MM.1S (cell line): ENCODE data around the gene PRG3.

Source experiments
- DNase-seq: peaks from one replicate; pipeline ENCODE4 v3.0.0-alpha.2; 2015
- H2AFZ ChIP-seq: fragments of 300-600 bp; sonication (generic); 2 replicates; pipeline ENCODE4 v1.6.0; 2016; ENCODE audit warnings: antibody characterized with exemption, low read length
- H3F3A ChIP-seq: fragments of 300-600 bp; sonication (generic); 2 replicates; pipeline ENCODE4 v1.6.1; 2016; ENCODE audit warnings: mild to moderate bottlenecking, antibody characterized with exemption, low read length, moderate library complexity, mixed read lengths; ENCODE audit not compliant: insufficient read depth
- H3K27ac ChIP-seq: fragments of 300-600 bp; sonication (generic); 2 replicates; pipeline ENCODE4 v1.5.1; 2016; ENCODE audit warnings: mild to moderate bottlenecking, low read length
- H3K27me3 ChIP-seq: fragments of 300-600 bp; sonication (generic); replicated peaks from 2 replicates; pipeline ENCODE4 v1.6.0; 2016; ENCODE audit warnings: low read length; ENCODE audit not compliant: insufficient read depth
- H3K36me3 ChIP-seq: fragments of 300-600 bp; sonication (generic); replicated peaks from 2 replicates; pipeline ENCODE4 v1.6.1; 2016; ENCODE audit warnings: mild to moderate bottlenecking, low read length, mixed read lengths; ENCODE audit not compliant: insufficient read depth
- H3K4me1 ChIP-seq: fragments of 300-600 bp; sonication (generic); 2 replicates; pipeline ENCODE4 v1.6.1; 2016; ENCODE audit warnings: low read length, mixed read lengths
- H3K4me2 ChIP-seq: fragments of 300-600 bp; sonication (generic); 2 replicates; pipeline ENCODE4 v1.6.0; 2016; ENCODE audit warnings: low read depth, low read length
- H3K4me3 ChIP-seq: fragments of 300-600 bp; sonication (generic); 2 replicates; pipeline ENCODE4 v1.5.1; 2016; ENCODE audit warnings: low read length, mixed read lengths
- H3K79me2 ChIP-seq: fragments of 300-600 bp; sonication (generic); 2 replicates; pipeline ENCODE4 v1.6.1; 2016; ENCODE audit warnings: mixed run types, low read length, mixed read lengths
- H3K9ac ChIP-seq: fragments of 300-600 bp; sonication (generic); 2 replicates; pipeline ENCODE4 v1.6.1; 2016; ENCODE audit warnings: low read length, mixed read lengths
- H3K9me2 ChIP-seq: fragments of 300-600 bp; sonication (generic); replicated peaks from 2 replicates; pipeline ENCODE4 v1.6.1; 2016; ENCODE audit warnings: mild to moderate bottlenecking, low read length, mixed read lengths; ENCODE audit not compliant: insufficient read depth
- H3K9me3 ChIP-seq: fragments of 300-600 bp; sonication (generic); replicated peaks from 2 replicates; pipeline ENCODE4 v1.6.1; 2016; ENCODE audit warnings: mild to moderate bottlenecking, low read length, mixed read lengths; ENCODE audit not compliant: insufficient read depth
- H4K20me1 ChIP-seq: fragments of 300-600 bp; sonication (generic); 2 replicates; pipeline ENCODE4 v1.6.1; 2016; ENCODE audit warnings: mild to moderate bottlenecking, low read length, moderate library complexity, mixed read lengths; ENCODE audit not compliant: insufficient read depth
- CTCF ChIP-seq: fragments of 300-600 bp; sonication (generic); IDR thresholded peaks from 2 replicates; pipeline ENCODE4 v1.5.1; 2016; ENCODE audit warnings: antibody characterized with exemption, low read length, mixed read lengths
- EZH2 ChIP-seq: fragments of 300-600 bp; sonication (generic); optimal IDR thresholded peaks from 2 replicates; pipeline ENCODE3; 2017; ENCODE audit warnings: low read depth, mild to moderate bottlenecking, antibody characterized with exemption, low read length, mixed read lengths
- EZH2phosphoT487 ChIP-seq: fragments of 300-600 bp; sonication (generic); IDR thresholded peaks from 2 replicates; pipeline ENCODE4 v1.6.1; 2018; ENCODE audit warnings: antibody characterized with exemption, low read length

Gene PRG3

GRCh38 chr11:57357310-57357709 is 23.6 kb downstream of the PRG3 start:
- H2AFZ ChIP-seq: no peak overlapping the region
- no peaks in the 10 kb centered on the region for H3K36me3 ChIP-seq
- DNase-seq: no peak
- no peaks in the 10 kb centered on the region for H3K9me3 ChIP-seq
- H3K79me2 ChIP-seq: no peaks in the 10 kb centered on the region
- no peaks in the 10 kb centered on the region for H3K27me3 ChIP-seq
- no peaks in the 10 kb centered on the region for H3F3A ChIP-seq
- H3K4me2 ChIP-seq: no peak overlapping the region
- no peaks in the 10 kb centered on the region for H3K4me1 ChIP-seq
- H3K27ac ChIP-seq: no peak overlapping the region
- H3K9me2 ChIP-seq: no peaks in the 10 kb centered on the region
- TF ChIP-seq EZH2phosphoT487: no peak
- no peak for TF ChIP-seq CTCF
- no peak for TF ChIP-seq EZH2
- no peak overlapping the region for H3K4me3 ChIP-seq
- no peaks in the 10 kb centered on the region for H4K20me1 ChIP-seq
- no peak overlapping the region for H3K9ac ChIP-seq

GRCh38 chr11:57356268-57356667 is 24.7 kb downstream of the PRG3 start:
- H3K36me3 ChIP-seq: no peaks in the 10 kb centered on the region
- no peak overlapping the region for H3K27ac ChIP-seq
- no peak overlapping the region for H3K4me3 ChIP-seq
- DNase-seq: no peak
- H3K9ac ChIP-seq: no peak overlapping the region
- TF ChIP-seq CTCF (no peak), EZH2 (no peak), EZH2phosphoT487 (no peak)
- no peaks in the 10 kb centered on the region for H3K27me3 ChIP-seq
- no peaks in the 10 kb centered on the region for H3K9me3 ChIP-seq
- no peaks in the 10 kb centered on the region for H4K20me1 ChIP-seq
- no peak overlapping the region for H3K4me2 ChIP-seq
- H2AFZ ChIP-seq: no peak overlapping the region
- no peaks in the 10 kb centered on the region for H3K9me2 ChIP-seq
- no peaks in the 10 kb centered on the region for H3F3A ChIP-seq
- H3K79me2 ChIP-seq: no peaks in the 10 kb centered on the region
- H3K4me1 ChIP-seq: no peaks in the 10 kb centered on the region

GRCh38 chr11:57354699-57355098 is 26.3 kb downstream of the PRG3 start:
- Histone ChIP-seq H4K20me1 (no peaks in the 10 kb centered on the region), H3K79me2 (no peaks in the 10 kb centered on the region), H3K9ac (no peak overlapping the region), H3F3A (no peaks in the 10 kb centered on the region), H3K4me3 (no peak overlapping the region), H3K9me3 (no peaks in the 10 kb centered on the region), H2AFZ (no peak overlapping the region), H3K9me2 (no peaks in the 10 kb centered on the region), H3K27me3 (no peaks in the 10 kb centered on the region), H3K36me3 (no peaks in the 10 kb centered on the region), H3K4me2 (no peak overlapping the region), H3K4me1 (no peaks in the 10 kb centered on the region), H3K27ac (no peak overlapping the region)
- no peak for DNase-seq
- TF ChIP-seq EZH2 (no peak), CTCF (no peak), EZH2phosphoT487 (no peak)
